HEK293 (cell line): ENCODE data around the gene ATP8A2.

Experiments used
- CTCF ChIA-PET: fragments of 350-600 bp; formaldehyde crosslinking; extraction: SDS; loops from one replicate; lab custom pipeline; 2021; ENCODE audit warnings: antibody characterized with exemption; lab: Yijun Ruan, JAX
- POLR2A ChIA-PET: fragments of 300-600 bp; formaldehyde crosslinking; extraction: SDS; loops from one replicate; lab custom pipeline; 2020; ENCODE audit warnings: antibody characterized with exemption, inconsistent platforms; lab: Yijun Ruan, JAX
- H3K27ac ChIP-seq: fragments of 200-500 bp; sonication (Bioruptor generic); 2 replicates; pipeline ENCODE4 v1.5.1; 2014; ENCODE audit warnings: low read depth, low read length, control low read depth, inconsistent platforms; ENCODE audit errors: extremely low read depth
- H3K36me3 ChIP-seq, 2 experiments: fragments of 200-500 bp in 1 of 2; sonication (Bioruptor generic) in 1 of 2; 1 replicate in 1 of 2; 2 replicates in 1 of 2; pipeline ENCODE4 v1.5.1; 2014 to 2017; ENCODE audit warnings: inconsistent platforms in 2 of 2, low read length in 2 of 2; ENCODE audit not compliant: control insufficient read depth in 2 of 2, insufficient read depth in 1 of 2
- H3K4me1 ChIP-seq: fragments of 200-500 bp; sonication (Bioruptor generic); 2 replicates; pipeline ENCODE4 v1.5.1; 2014; ENCODE audit warnings: mild to moderate bottlenecking, low read length, inconsistent platforms; ENCODE audit not compliant: control insufficient read depth, insufficient read depth
- H3K4me3 ChIP-seq: 2 replicates; pipeline ENCODE4 v1.5.1; 2011; ENCODE audit warnings: low read depth, mild to moderate bottlenecking, control low read depth, low read length, moderate library complexity
- H3K9me3 ChIP-seq: fragments of 200-500 bp; sonication (Bioruptor generic); 2 replicates; pipeline ENCODE4 v1.5.1; 2014; ENCODE audit warnings: low read depth, low read length, inconsistent platforms; ENCODE audit not compliant: control insufficient read depth, insufficient read depth
- BCL11B ChIP-seq: fragments of 450-650 bp; formaldehyde crosslinking; IDR thresholded peaks from 2 replicates; pipeline ENCODE4 v1.5.1; 2016; ENCODE audit warnings: low read depth, missing biosample characterization, missing genetic modification characterization
- INSM2 ChIP-seq: fragments of 450-650 bp; formaldehyde crosslinking; IDR thresholded peaks from 2 replicates; pipeline ENCODE4 v1.5.1; 2016; ENCODE audit warnings: missing biosample characterization, missing genetic modification characterization
- KLF17 ChIP-seq: fragments of 450-650 bp; formaldehyde crosslinking; IDR thresholded peaks from 2 replicates; pipeline ENCODE4 v1.5.1; 2016; ENCODE audit warnings: missing biosample characterization, missing genetic modification characterization
- MYNN ChIP-seq: fragments of 450-650 bp; formaldehyde crosslinking; IDR thresholded peaks from 2 replicates; pipeline ENCODE4 v1.5.1; 2016; ENCODE audit warnings: missing biosample characterization, missing genetic modification characterization, borderline replicate concordance
- PRDM6 ChIP-seq: fragments of 450-650 bp; formaldehyde crosslinking; IDR thresholded peaks from 2 replicates; pipeline ENCODE4 v1.5.1; 2017; ENCODE audit warnings: missing biosample characterization, missing genetic modification characterization
- ZBTB8A ChIP-seq: fragments of 450-650 bp; formaldehyde crosslinking; IDR thresholded peaks from 2 replicates; pipeline ENCODE4 v1.5.1; 2016; ENCODE audit warnings: missing biosample characterization, missing genetic modification characterization
- ZFHX2 ChIP-seq: fragments of 450-650 bp; formaldehyde crosslinking; conservative IDR thresholded peaks from 2 replicates; pipeline ENCODE4 v1.5.1; 2016; ENCODE audit warnings: missing biosample characterization, missing genetic modification characterization
- ZFP3 ChIP-seq: fragments of 450-650 bp; formaldehyde crosslinking; IDR thresholded peaks from 2 replicates; pipeline ENCODE4 v1.5.1; 2016; ENCODE audit warnings: low read depth, missing biosample characterization, missing genetic modification characterization
- ZFP41 ChIP-seq: fragments of 450-650 bp; formaldehyde crosslinking; IDR thresholded peaks from 2 replicates; pipeline ENCODE4 v1.5.1; 2016; ENCODE audit warnings: missing biosample characterization, missing genetic modification characterization, borderline replicate concordance
- ZNF214 ChIP-seq: fragments of 450-650 bp; formaldehyde crosslinking; IDR thresholded peaks from 2 replicates; pipeline ENCODE4 v1.5.1; 2017; ENCODE audit warnings: missing biosample characterization, mild to moderate bottlenecking, missing genetic modification characterization, borderline replicate concordance
- ZNF341 ChIP-seq: fragments of 450-650 bp; formaldehyde crosslinking; IDR thresholded peaks from 2 replicates; pipeline ENCODE4; 2016; ENCODE audit warnings: low read depth, missing biosample characterization, missing genetic modification characterization
- ZNF350 ChIP-seq: fragments of 450-650 bp; formaldehyde crosslinking; IDR thresholded peaks from 2 replicates; pipeline ENCODE4 v1.5.0; 2017; ENCODE audit warnings: missing biosample characterization, mild to moderate bottlenecking, missing genetic modification characterization
- ZNF473 ChIP-seq: fragments of 450-650 bp; formaldehyde crosslinking; IDR thresholded peaks from 2 replicates; pipeline ENCODE4 v1.5.1; 2017; ENCODE audit warnings: missing biosample characterization, missing genetic modification characterization
- ZNF544 ChIP-seq: fragments of 450-650 bp; formaldehyde crosslinking; IDR thresholded peaks from 2 replicates; pipeline ENCODE4 v1.5.0; 2017; ENCODE audit warnings: missing biosample characterization, missing genetic modification characterization
- ZNF596 ChIP-seq: fragments of 450-650 bp; IDR thresholded peaks from 2 replicates; pipeline ENCODE4 v1.5.0; 2018; ENCODE audit warnings: missing biosample characterization, mild to moderate bottlenecking, missing genetic modification characterization, moderate library complexity
- ZNF658 ChIP-seq: fragments of 450-650 bp; formaldehyde crosslinking; IDR thresholded peaks from 2 replicates; pipeline ENCODE4; 2016; ENCODE audit warnings: missing biosample characterization, missing genetic modification characterization
- ZNF830 ChIP-seq: fragments of 450-650 bp; IDR thresholded peaks from 2 replicates; pipeline ENCODE4 v1.5.0; 2018; ENCODE audit warnings: missing biosample characterization, missing genetic modification characterization, low read depth, mild to moderate bottlenecking, moderate library complexity

The ATP8A2 gene

GRCh38 chr13:25468325-25469168 lies 96.8 kb downstream of the ATP8A2 start (continued):
- TF ChIP-seq ZBTB8A (tag by site-specific recombination): 0 out of 2 replicates have a peak, but pooled peaks have one; percentile 20

- Histone ChIP-seq H3K4me3 (peak overlapping the region; percentile 52), H3K36me3 (no peaks in the 10 kb centered on the region), H3K9me3 (no peaks in the 10 kb centered on the region), H3K4me1 (no peaks in the 10 kb centered on the region), H3K27ac (no peak overlapping the region)
- TF ChIP-seq INSM2 (tag by site-specific recombination) (no peak), ZNF214 (no peak), ZNF658 (tag by site-specific recombination) (no peak), BCL11B (tag by site-specific recombination) (no peak), ZNF596 (tag by site-specific recombination) (no peak), ZFHX2 (no peak), ZFP41 (tag by site-specific recombination) (no peak), ZNF350 (tag by site-specific recombination) (no peak), ZFP3 (tag by site-specific recombination) (no peak), ZNF830 (tag by site-specific recombination) (no peak), ZNF341 (tag by site-specific recombination) (no peak), ZNF473 (tag by site-specific recombination) (no peak), PRDM6 (tag by site-specific recombination) (no peak), MYNN (tag by site-specific recombination) (no peak), KLF17 (tag by site-specific recombination) (no peak)
- POLR2A ChIA-PET: interaction anchor here (0.9 kb wide), 1 partner anchor 10 kb away, joined by 3 read pairs; no protein-coding TSS in a partner anchor
- CTCF ChIA-PET: no interaction called here
Measured at GRCh38 chr13:25469169-25469525, 97.4 kb downstream of the ATP8A2 start.

GRCh38 chr13:25473864-25474263 lies 102.1 kb downstream of the ATP8A2 start:
- H3K4me3 ChIP-seq: no peak overlapping the region
- ChIA-PET POLR2A (no interaction called here), CTCF (interaction anchor here (0.6 kb wide), 1 partner anchor 423 kb away, joined by 3 read pairs; no protein-coding TSS in a partner anchor)
- TF ChIP-seq ZNF544 (tag by site-specific recombination) (no peak), PRDM6 (tag by site-specific recombination) (peak; percentile 54; the same call in 1 of the 2 replicates), ZFHX2 (0 out of 2 replicates have a peak, but pooled peaks have one; percentile 39)
- no peaks in the 10 kb centered on the region for H3K36me3 ChIP-seq
- no peak overlapping the region for H3K27ac ChIP-seq
- no peaks in the 10 kb centered on the region for H3K9me3 ChIP-seq
- no peaks in the 10 kb centered on the region; the same call in 1 of the 2 replicates for H3K4me1 ChIP-seq
